Breast epithelium (tissue), 4 donors: ENCODE data around the gene OBP2A. TPM values are rescaled to one million over a fixed set of nuclear protein-coding genes. Genes with fewer than 3 reads are reported as not detected.
A peak's percentile ranks its signal among the peaks of the same experiment; 100 is the strongest.

Experiments
- DNase-seq, 2 donors: peaks; one replicate each; pipeline ENCODE4 v3.0.0-alpha.2; 2019; ENCODE audit warnings: low spot score in 2 of 2
- H3K27ac ChIP-seq, 2 donors: fragments of 200-600 bp; sonication (generic) in 1 of 2; one replicate each; pipeline ENCODE4 v1.5.1; 2016 to 2019; ENCODE audit warnings: mild to moderate bottlenecking in 1 of 2
- H3K27me3 ChIP-seq, 2 donors: fragments of 200-600 bp; sonication (generic) in 1 of 2; one replicate each; pipeline versions ENCODE4 v1.5.1 to v1.6.0; 2017 to 2019; ENCODE audit warnings: control low read depth in 1 of 2, mild to moderate bottlenecking in 1 of 2
- H3K36me3 ChIP-seq: fragments of 200-600 bp; one replicate; pipeline ENCODE4 v1.5.1; 2019
- H3K4me1 ChIP-seq, 2 donors: fragments of 200-600 bp; sonication (generic); one replicate each; pipeline ENCODE4 v1.5.1; 2016 to 2019; ENCODE audit warnings: control low read depth in 1 of 2
- H3K4me3 ChIP-seq, 3 donors: fragments of 200-600 bp; sonication (generic); 1 replicate in 2 of 3; 2 replicates in 1 of 3; pipeline ENCODE4 v1.5.1; 2016 to 2019; ENCODE audit warnings: mild to moderate bottlenecking in 3 of 3, moderate library complexity in 2 of 3
- H3K9me3 ChIP-seq, 2 donors: fragments of 200-600 bp; sonication (generic) in 1 of 2; one replicate each; pipeline ENCODE4 v1.5.1; 2016 to 2019; ENCODE audit warnings: control low read depth in 1 of 2
- POLR2A ChIP-seq: fragments of 450-650 bp; IDR thresholded peaks from one replicate; pipeline ENCODE4 v1.6.1; 2016; ENCODE audit warnings: antibody characterized with exemption, mild to moderate bottlenecking, moderate library complexity
- POLR2AphosphoS5 ChIP-seq, 3 donors: sonication (generic); formaldehyde crosslinking; IDR thresholded peaks; one replicate each; pipeline ENCODE4 v1.6.1; 2017; ENCODE audit warnings: antibody characterized with exemption in 3 of 3
- intact Hi-C: fragments of 100-400 bp; cut with DNase I; formaldehyde crosslinking; loops from one replicate; pipeline ENCODE4 v1.15.1; 2023; ENCODE audit warnings: low total_unique reads
- total RNA-seq, 3 donors: library from RNA; depleted of rRNA; stranded (reverse); fragments of >200 nt; gene quantifications; one replicate each; pipeline ENCODE4 v1.1.0, GENCODE V29; 2016
- TF ChIP-seq, protein P1 (sequence below), 3 donors: fragments of 450-650 bp; IDR thresholded peaks; one replicate each; pipeline ENCODE4 v1.5.1; 2016 to 2017; ENCODE audit warnings: antibody characterized with exemption in 3 of 3, mild to moderate bottlenecking in 3 of 3, moderate library complexity in 3 of 3

Gene OBP2A
- total RNA-seq, 3 donors from 2014 or later: not detected

- peak overlapping the region; percentile 74 to 90 for H3K27ac ChIP-seq
- TF ChIP-seq, protein P1, sequence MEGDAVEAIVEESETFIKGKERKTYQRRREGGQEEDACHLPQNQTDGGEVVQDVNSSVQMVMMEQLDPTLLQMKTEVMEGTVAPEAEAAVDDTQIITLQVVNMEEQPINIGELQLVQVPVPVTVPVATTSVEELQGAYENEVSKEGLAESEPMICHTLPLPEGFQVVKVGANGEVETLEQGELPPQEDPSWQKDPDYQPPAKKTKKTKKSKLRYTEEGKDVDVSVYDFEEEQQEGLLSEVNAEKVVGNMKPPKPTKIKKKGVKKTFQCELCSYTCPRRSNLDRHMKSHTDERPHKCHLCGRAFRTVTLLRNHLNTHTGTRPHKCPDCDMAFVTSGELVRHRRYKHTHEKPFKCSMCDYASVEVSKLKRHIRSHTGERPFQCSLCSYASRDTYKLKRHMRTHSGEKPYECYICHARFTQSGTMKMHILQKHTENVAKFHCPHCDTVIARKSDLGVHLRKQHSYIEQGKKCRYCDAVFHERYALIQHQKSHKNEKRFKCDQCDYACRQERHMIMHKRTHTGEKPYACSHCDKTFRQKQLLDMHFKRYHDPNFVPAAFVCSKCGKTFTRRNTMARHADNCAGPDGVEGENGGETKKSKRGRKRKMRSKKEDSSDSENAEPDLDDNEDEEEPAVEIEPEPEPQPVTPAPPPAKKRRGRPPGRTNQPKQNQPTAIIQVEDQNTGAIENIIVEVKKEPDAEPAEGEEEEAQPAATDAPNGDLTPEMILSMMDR (IDR thresholded peaks at IDR 0.05): no peak
- TF ChIP-seq POLR2A (no peak), POLR2AphosphoS5 (IDR thresholded peaks at IDR 0.05) (no peak)
- no peaks in the 10 kb centered on the region for H3K9me3 ChIP-seq
- no peaks in the 10 kb centered on the region for H3K27me3 ChIP-seq
- intact Hi-C loops: no loop called here
- H3K4me3 ChIP-seq: peak overlapping the region; percentile 96 to 100 (median 98)
- peaks cover 6 to 11% of the 10 kb centered on the region in 2 donors for H3K4me1 ChIP-seq
- no peak for DNase-seq
- H3K36me3 ChIP-seq: no peaks in the 10 kb centered on the region
These were observed 44.4 kb upstream of the OBP2A start for GRCh38 chr9:135501261-135502167.

DNA sequence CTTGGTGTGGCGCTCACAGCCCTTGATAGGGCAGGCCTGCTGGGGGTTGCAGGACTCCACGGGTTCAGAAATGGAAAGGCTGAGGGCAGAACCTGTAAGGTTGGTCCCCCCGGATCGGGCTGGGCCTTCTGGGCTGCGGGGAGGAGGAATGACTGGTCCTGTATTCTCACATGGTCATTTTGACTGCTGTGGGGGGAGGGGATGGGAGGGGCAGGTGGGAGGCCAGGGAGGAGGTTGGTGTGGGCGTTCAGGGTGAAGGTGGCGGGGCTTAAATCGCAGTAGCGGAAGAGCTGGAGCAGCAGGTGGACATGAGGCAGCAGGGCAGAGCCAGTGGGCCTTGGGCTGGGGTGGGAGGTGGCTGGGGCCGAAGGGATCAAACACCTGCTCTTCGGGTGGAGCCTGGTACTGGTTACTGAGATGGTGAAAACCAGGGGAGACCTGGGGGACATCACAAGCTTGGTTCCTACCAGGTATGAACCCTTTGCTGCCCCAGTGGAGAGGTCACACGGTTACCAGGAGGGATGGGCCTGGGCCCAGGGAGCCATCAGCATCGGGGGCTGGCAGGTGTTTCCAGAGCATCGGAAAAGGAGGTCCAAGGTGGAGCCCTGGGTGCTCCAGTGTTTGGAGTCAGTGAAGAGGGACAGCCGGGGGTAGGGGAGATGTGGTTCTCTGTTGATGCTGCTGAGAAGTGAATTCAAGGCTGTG is 43.6 kb upstream of the OBP2A start:
- intact Hi-C loops: no loop called here
- H3K27ac ChIP-seq: no peak overlapping the region
- no peaks in the 10 kb centered on the region for H3K27me3 ChIP-seq
- no peaks in the 10 kb centered on the region for H3K9me3 ChIP-seq
- H3K36me3 ChIP-seq: no peaks in the 10 kb centered on the region
- peak overlapping the region in 2 of 3 donors; percentile 98 to 100 for H3K4me3 ChIP-seq
- DNase-seq: no peak
- peaks cover 6 to 11% of the 10 kb centered on the region in 2 donors for H3K4me1 ChIP-seq
- TF ChIP-seq, protein P1 (IDR thresholded peaks at IDR 0.05): no peak
- TF ChIP-seq POLR2A (no peak), POLR2AphosphoS5 (IDR thresholded peaks at IDR 0.05) (no peak)

- TF ChIP-seq, protein P1 (IDR thresholded peaks at IDR 0.05): no peak
- no peak for TF ChIP-seq POLR2AphosphoS5 (IDR thresholded peaks at IDR 0.05)
- no peak for TF ChIP-seq POLR2A
- no peak for DNase-seq
- no peaks in the 10 kb centered on the region for H3K27me3 ChIP-seq
- H3K36me3 ChIP-seq: no peaks in the 10 kb centered on the region
- H3K9me3 ChIP-seq: no peaks in the 10 kb centered on the region
- H3K27ac ChIP-seq: no peak overlapping the region
- H3K4me3 ChIP-seq: no peak overlapping the region
- H3K4me1 ChIP-seq: peaks cover 6 to 11% of the 10 kb centered on the region in 2 donors
- intact Hi-C loops: no loop called here
These were observed 43.0 kb upstream of the OBP2A start for GRCh38 chr9:135502873-135503321.

DNA sequence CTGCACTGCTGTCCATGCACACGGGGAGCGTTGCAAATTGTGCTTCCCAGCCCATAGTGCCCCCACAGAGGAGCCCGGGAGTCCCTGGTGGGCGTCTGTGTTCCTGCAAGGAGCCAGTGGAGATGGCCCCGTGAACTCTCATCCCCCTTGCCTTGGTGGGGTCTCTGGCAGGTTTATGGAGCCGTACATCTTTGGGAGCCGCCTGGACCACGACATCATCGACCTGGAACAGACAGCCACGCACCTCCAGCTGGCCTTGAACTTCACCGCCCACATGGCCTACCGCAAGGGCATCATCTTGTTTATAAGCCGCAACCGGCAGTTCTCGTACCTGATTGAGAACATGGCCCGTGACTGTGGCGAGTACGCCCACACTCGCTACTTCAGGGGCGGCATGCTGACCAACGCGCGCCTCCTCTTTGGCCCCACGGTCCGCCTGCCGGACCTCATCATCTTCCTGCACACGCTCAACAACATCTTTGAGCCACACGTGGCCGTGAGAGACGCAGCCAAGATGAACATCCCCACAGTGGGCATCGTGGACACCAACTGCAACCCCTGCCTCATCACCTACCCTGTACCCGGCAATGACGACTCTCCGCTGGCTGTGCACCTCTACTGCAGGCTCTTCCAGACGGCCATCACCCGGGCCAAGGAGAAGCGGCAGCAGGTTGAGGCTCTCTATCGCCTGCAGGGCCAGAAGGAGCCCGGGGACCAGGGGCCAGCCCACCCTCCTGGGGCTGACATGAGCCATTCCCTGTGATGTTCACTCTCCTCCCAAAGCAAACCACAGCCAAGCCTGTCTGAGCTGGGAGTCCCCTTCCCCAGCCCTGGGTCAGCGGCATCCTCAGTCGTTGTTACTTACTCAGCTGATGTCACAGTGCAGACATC is 42.3 kb upstream of the OBP2A start:
- TF ChIP-seq, protein P1 (IDR thresholded peaks at IDR 0.05): no peak
- no peak for TF ChIP-seq POLR2AphosphoS5 (IDR thresholded peaks at IDR 0.05)
- no peak for TF ChIP-seq POLR2A
- no peak for DNase-seq
- intact Hi-C loops: no loop called here

More for the DNA sequence above, 42.3 kb upstream of the OBP2A start:
- Histone ChIP-seq H3K27me3 (no peaks in the 10 kb centered on the region), H3K4me1 (peaks cover 6 to 11% of the 10 kb centered on the region in 2 donors), H3K36me3 (no peaks in the 10 kb centered on the region), H3K9me3 (peaks cover 0 to 5% of the 10 kb centered on the region in 2 donors), H3K27ac (no peak overlapping the region), H3K4me3 (no peak overlapping the region)
